Mucosa of stomach (tissue), 1 donor: ENCODE results near the gene SOD1.

Source experiments
- H3K27me3 ChIP-seq: one replicate; pipeline ENCODE4 v1.7.0; 2013; ENCODE audit warnings: mild to moderate bottlenecking, low read length; ENCODE audit not compliant: control insufficient read depth, insufficient read depth
- H3K36me3 ChIP-seq: one replicate; pipeline ENCODE4 v1.7.0; 2013; ENCODE audit warnings: low read length; ENCODE audit not compliant: control insufficient read depth, insufficient read depth
- H3K4me1 ChIP-seq: one replicate; pipeline ENCODE4 v1.7.0; 2013; ENCODE audit warnings: mild to moderate bottlenecking, low read length; ENCODE audit not compliant: control insufficient read depth, insufficient read depth
- H3K4me3 ChIP-seq: one replicate; pipeline ENCODE4 v1.7.0; 2013; ENCODE audit warnings: low read length
- H3K9ac ChIP-seq: one replicate; pipeline ENCODE4 v1.7.0; 2013; ENCODE audit warnings: mild to moderate bottlenecking, low read length, moderate library complexity
- H3K9me3 ChIP-seq: one replicate; pipeline ENCODE4 v1.7.0; 2013; ENCODE audit warnings: mild to moderate bottlenecking, low read length, moderate library complexity; ENCODE audit not compliant: control insufficient read depth
- donor health status: Pancreatic carcinoma.

The SOD1 gene

DNA sequence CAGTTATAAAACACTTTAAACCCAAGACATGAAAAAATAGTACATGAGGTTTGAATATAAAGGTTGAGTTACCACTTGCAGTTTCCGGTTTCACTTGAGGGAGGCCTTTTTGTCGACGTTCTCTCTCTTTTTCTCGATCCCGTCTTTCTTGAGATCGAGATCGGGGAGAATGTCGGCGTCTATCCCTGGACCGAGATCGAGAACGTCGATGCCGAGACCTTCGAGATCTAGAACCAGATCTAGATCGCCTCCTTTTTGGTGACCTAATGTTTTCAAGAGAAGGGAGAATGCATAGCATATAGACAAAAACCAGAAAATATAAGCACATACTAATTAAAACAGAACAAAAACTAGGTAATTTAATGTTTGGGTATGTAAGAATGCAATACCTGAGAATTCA, 33.7 kb downstream of the SOD1 start:
- no peaks in the 10 kb centered on the region for H3K4me1 ChIP-seq
- no peak overlapping the region for H3K9ac ChIP-seq
- peaks cover 10% of the 10 kb centered on the region for H3K36me3 ChIP-seq
- H3K27me3 ChIP-seq, result no peaks in the 10 kb centered on the region
- H3K9me3 ChIP-seq, result no peaks in the 10 kb centered on the region
- H3K4me3 ChIP-seq, result no peak overlapping the region

DNA sequence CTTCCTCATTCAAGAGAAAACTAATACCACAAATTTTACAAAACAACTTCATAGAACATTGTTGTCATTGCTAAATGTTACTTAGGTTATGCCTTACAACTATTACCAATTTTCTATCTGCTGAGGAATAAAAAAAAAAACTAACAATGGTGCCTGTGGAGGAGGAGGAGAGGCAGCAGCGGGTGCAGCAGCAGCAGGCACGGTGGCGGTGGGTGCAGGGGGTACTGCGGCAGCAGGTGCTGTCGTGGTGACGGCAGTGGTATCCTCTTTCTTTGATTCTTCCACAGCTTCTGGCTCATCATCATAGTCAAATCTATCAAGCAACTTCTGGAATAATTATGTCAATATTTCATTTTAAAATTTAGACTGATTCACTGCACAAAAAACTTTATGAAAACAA, 36.9 kb downstream of the SOD1 start:
- no peaks in the 10 kb centered on the region for H3K27me3 ChIP-seq
- no peaks in the 10 kb centered on the region for H3K9me3 ChIP-seq
- no peaks in the 10 kb centered on the region for H3K4me1 ChIP-seq
- H3K9ac ChIP-seq, result no peak overlapping the region
- H3K36me3 ChIP-seq, result peaks cover 8% of the 10 kb centered on the region
- no peak overlapping the region for H3K4me3 ChIP-seq

DNA sequence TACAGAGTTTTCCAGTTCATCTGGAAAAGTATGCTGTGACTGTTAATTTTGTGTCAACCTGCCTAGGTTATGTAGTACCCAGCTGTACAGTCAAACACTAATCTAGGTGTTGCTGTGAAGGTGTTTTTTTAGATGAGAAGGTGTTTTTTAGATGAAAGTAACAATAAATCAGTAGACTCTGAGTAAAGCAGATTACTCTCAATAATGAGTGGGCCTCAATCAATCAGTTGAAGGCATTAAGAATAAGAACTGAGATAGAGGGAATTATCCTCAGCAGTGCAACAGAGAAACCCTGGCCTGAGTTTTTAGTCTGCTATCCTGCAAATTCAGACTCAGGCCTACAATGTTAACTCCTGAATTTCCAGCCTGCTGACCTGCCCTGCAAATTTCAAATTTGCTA, 39.0 kb downstream of the SOD1 start:
- H3K9me3 ChIP-seq, result no peaks in the 10 kb centered on the region
- peaks cover 8% of the 10 kb centered on the region for H3K36me3 ChIP-seq
- H3K9ac ChIP-seq, result no peak overlapping the region
- H3K27me3 ChIP-seq, result no peaks in the 10 kb centered on the region
- H3K4me1 ChIP-seq, result no peaks in the 10 kb centered on the region
- no peak overlapping the region for H3K4me3 ChIP-seq

DNA sequence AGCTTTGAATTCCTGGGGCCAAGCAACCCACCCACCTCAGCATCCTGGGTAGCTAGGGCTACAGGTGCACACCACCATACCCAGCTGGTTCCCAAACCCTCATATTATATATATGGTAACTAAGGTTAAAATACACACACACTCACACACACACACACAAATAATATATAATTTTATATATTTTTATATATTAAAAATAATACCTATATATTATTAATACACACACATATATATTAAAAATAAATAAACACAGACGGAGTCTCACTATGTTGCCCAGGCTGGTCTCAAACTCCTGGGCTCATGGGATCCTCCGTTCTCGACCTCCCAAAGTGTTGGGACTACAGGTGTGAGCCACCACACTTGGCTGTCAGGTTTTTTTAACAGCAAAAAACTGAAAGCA, 40.5 kb downstream of the SOD1 start:
- no peaks in the 10 kb centered on the region for H3K27me3 ChIP-seq
- no peaks in the 10 kb centered on the region for H3K9me3 ChIP-seq
- peaks cover 8% of the 10 kb centered on the region for H3K36me3 ChIP-seq
- no peaks in the 10 kb centered on the region for H3K4me1 ChIP-seq
- H3K9ac ChIP-seq, result no peak overlapping the region
- no peak overlapping the region for H3K4me3 ChIP-seq

- H3K4me3 ChIP-seq, result no peak overlapping the region
- H3K9ac ChIP-seq, result no peak overlapping the region
- H3K27me3 ChIP-seq, result no peaks in the 10 kb centered on the region
- no peaks in the 10 kb centered on the region for H3K9me3 ChIP-seq
- H3K36me3 ChIP-seq, result no peaks in the 10 kb centered on the region
- no peaks in the 10 kb centered on the region for H3K4me1 ChIP-seq
Observed at GRCh38 chr21:31706562-31706961, 47.1 kb downstream of the SOD1 start.

GRCh38 chr21:31707499-31707898, 48.0 kb downstream of the SOD1 start:
- H3K27me3 ChIP-seq, result no peaks in the 10 kb centered on the region

DNA sequence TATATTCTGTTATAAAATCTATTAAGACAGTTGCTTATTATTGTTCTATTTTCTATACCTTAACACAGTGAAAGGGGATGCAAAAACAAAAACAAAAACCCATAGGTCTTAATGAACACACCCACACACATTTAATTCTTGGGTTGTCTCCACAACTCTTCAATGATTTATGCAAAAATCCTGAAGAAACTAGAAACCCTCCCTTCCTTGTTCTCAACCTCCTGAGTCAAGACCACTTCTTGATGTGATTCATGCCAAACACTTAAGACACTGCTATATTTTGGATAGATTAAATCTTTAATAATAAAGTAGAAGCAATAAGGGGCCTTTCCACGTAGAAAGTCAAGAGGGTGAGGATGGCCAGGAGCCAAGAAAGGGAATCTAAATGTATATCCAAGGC, 49.0 kb downstream of the SOD1 start:
- Histone ChIP-seq H3K27me3 (no peaks in the 10 kb centered on the region), H3K9ac (no peak overlapping the region), H3K9me3 (no peaks in the 10 kb centered on the region), H3K4me1 (peaks cover 5% of the 10 kb centered on the region), H3K4me3 (no peak overlapping the region), H3K36me3 (no peaks in the 10 kb centered on the region)

More at GRCh38 chr21:31707499-31707898, 48.0 kb downstream of the SOD1 start:
- Histone ChIP-seq H3K9ac (no peak overlapping the region), H3K4me3 (no peak overlapping the region), H3K36me3 (no peaks in the 10 kb centered on the region), H3K4me1 (no peaks in the 10 kb centered on the region), H3K9me3 (no peaks in the 10 kb centered on the region)

- Histone ChIP-seq H3K4me3 (no peak overlapping the region), H3K9me3 (no peaks in the 10 kb centered on the region), H3K27me3 (no peaks in the 10 kb centered on the region), H3K4me1 (peaks cover 9% of the 10 kb centered on the region), H3K36me3 (no peaks in the 10 kb centered on the region), H3K9ac (no peak overlapping the region)
Observed at GRCh38 chr21:31710586-31710985, 51.1 kb downstream of the SOD1 start.

DNA sequence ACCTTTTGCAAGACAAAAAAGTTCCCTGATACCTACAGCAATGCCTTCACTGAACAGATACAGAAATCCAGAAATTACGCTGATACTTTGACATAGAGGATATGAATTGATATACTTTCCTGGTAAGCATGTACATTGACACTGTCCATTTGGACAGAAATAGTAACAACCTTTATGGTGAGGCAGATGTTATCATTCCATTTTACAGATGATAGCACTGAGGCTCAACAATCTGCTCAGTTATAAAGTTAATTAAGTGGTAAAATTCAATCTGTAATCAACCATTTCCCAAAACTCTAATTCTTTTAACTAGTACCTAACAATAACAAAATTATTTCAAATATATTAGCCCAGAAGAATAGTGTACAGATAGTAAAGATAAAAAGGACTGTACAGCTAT, 51.8 kb downstream of the SOD1 start:
- Histone ChIP-seq H3K36me3 (no peaks in the 10 kb centered on the region), H3K27me3 (no peaks in the 10 kb centered on the region), H3K9me3 (no peaks in the 10 kb centered on the region), H3K9ac (no peak overlapping the region), H3K4me1 (peaks cover 9% of the 10 kb centered on the region), H3K4me3 (no peak overlapping the region)

DNA sequence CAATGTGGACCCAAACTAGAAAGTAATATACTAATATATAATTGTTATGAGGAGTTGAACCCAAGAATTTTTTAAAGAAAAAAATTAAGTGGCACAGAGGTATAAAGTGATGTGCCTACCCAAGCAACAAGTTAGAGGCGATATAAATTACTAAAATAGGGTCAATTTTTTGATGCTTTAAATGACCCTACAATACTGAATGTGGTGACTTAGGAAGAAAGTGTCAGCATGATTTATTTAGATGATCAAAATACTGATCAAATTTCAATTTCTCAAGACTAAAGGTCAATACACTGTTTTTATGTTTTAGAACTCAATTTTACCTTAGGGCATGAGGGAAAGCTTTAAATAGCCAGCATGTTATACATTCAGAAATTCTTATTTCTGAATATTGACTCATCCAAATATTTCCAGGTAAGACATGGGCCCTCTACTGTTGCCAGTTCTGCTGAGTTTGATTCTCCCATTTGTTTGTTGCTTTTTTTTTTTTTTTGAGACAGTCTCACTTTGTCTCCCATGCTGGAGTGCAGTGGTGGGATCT, 52.3 kb downstream of the SOD1 start:
- H3K4me3 ChIP-seq, result no peak overlapping the region
- H3K4me1 ChIP-seq, result peaks cover 9% of the 10 kb centered on the region
- no peaks in the 10 kb centered on the region for H3K27me3 ChIP-seq
- no peak overlapping the region for H3K9ac ChIP-seq
- H3K36me3 ChIP-seq, result no peaks in the 10 kb centered on the region
- no peaks in the 10 kb centered on the region for H3K9me3 ChIP-seq

DNA sequence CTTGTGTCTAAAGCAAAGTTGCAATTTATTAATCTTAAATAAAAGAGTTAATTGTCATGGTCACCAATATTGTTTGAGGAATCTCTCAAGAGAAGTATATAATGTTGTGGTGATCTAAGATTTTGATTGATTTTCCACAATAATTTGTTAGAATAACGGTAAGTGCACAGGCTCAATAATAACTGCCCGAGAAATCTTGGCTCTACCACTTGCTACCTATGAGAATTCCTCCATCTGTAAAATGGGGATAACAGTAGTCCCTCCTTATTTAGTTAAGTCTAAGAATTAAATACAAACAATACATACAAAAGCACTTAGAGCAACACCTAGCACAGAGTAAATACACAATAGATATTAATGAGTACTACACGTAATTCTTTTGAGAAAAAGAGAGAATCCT, 53.6 kb downstream of the SOD1 start:
- H3K27me3 ChIP-seq, result no peaks in the 10 kb centered on the region
- H3K9me3 ChIP-seq, result no peaks in the 10 kb centered on the region
- no peak overlapping the region for H3K9ac ChIP-seq
- no peak overlapping the region for H3K4me3 ChIP-seq
- H3K36me3 ChIP-seq, result no peaks in the 10 kb centered on the region
- H3K4me1 ChIP-seq, result peaks cover 9% of the 10 kb centered on the region

- H3K4me3 ChIP-seq, result no peak overlapping the region
- no peaks in the 10 kb centered on the region for H3K27me3 ChIP-seq
- H3K9ac ChIP-seq, result no peak overlapping the region
- no peaks in the 10 kb centered on the region for H3K9me3 ChIP-seq
- peaks cover 9% of the 10 kb centered on the region for H3K4me1 ChIP-seq
- H3K36me3 ChIP-seq, result no peaks in the 10 kb centered on the region
Observed at GRCh38 chr21:31713973-31714740, 54.7 kb downstream of the SOD1 start.
